Hypothalamus (tissue), 51 donors: Measurements from ENCODE around the gene DOCK2.
"Not testable (repeated sequence)": the region's sequence is repeated elsewhere in the genome, so short reads cannot be mapped to it uniquely, and the experiment has no call there.

Experiments used
- DNase-seq, 51 donors: peaks; one replicate each; lab custom pipeline; 2025; lab: John Stamatoyannopoulos, UW

DOCK2 gene

GRCh38 chr5:169809281-169809680 is 172.2 kb downstream of the DOCK2 start:
- DNase-seq, result no peak

GRCh38 chr5:169810524-169810923 is 173.4 kb downstream of the DOCK2 start:
- no peak for DNase-seq

GRCh38 chr5:169811023-169811422 is 173.9 kb downstream of the DOCK2 start:
- no peak for DNase-seq

- no peak for DNase-seq
These were observed 174.6 kb downstream of the DOCK2 start for GRCh38 chr5:169811680-169812079.

GRCh38 chr5:169812786-169813185 is 175.7 kb downstream of the DOCK2 start:
- DNase-seq, result no peak

- no peak for DNase-seq
These were observed 177.0 kb downstream of the DOCK2 start for GRCh38 chr5:169814045-169814444.

GRCh38 chr5:169814522-169814921 is 177.4 kb downstream of the DOCK2 start:
- DNase-seq, result no peak

- no peak for DNase-seq
These were observed 180.0 kb downstream of the DOCK2 start for GRCh38 chr5:169817031-169817430.

- no peak for DNase-seq
These were observed 189.5 kb downstream of the DOCK2 start for GRCh38 chr5:169826618-169827017.

GRCh38 chr5:169827769-169828168 is 190.7 kb downstream of the DOCK2 start:
- DNase-seq, result no peak

- no peak for DNase-seq
These were observed 191.3 kb downstream of the DOCK2 start for GRCh38 chr5:169828385-169828784.

GRCh38 chr5:169831331-169831730 is 194.3 kb downstream of the DOCK2 start:
- no peak for DNase-seq

- DNase-seq, result no peak
These were observed 195.2 kb downstream of the DOCK2 start for GRCh38 chr5:169832304-169832703.

- no peak for DNase-seq
These were observed 195.8 kb downstream of the DOCK2 start for GRCh38 chr5:169832845-169833244.

- DNase-seq, result not testable (repeated sequence)
These were observed 196.7 kb downstream of the DOCK2 start for GRCh38 chr5:169833681-169834292.

GRCh38 chr5:169834540-169834939 is 197.5 kb downstream of the DOCK2 start:
- not testable (repeated sequence) for DNase-seq

- DNase-seq, result no peak
These were observed 199.9 kb downstream of the DOCK2 start for GRCh38 chr5:169836835-169837536.

- no peak for DNase-seq
These were observed 200.6 kb downstream of the DOCK2 start for GRCh38 chr5:169837686-169838085.

- no peak for DNase-seq
These were observed 201.6 kb downstream of the DOCK2 start for GRCh38 chr5:169838688-169839087.

- DNase-seq, result no peak
These were observed 203.3 kb downstream of the DOCK2 start for GRCh38 chr5:169840405-169840804.

- no peak for DNase-seq
These were observed 205.6 kb downstream of the DOCK2 start for GRCh38 chr5:169842699-169843098.

GRCh38 chr5:169847519-169847918 is 210.4 kb downstream of the DOCK2 start:
- DNase-seq, result no peak

GRCh38 chr5:169848271-169848670 is 211.2 kb downstream of the DOCK2 start:
- DNase-seq, result no peak
